HG03175 (cell line): ENCODE data around the gene TPGS1.

Experiments
- ATAC-seq: cut with Tn5 transposase; IDR thresholded peaks from one replicate; pipeline ENCODE4 v1.9.1; 2021; ENCODE audit warnings: mild to moderate bottlenecking, moderate library complexity; ENCODE audit not compliant: unreplicated experiment

The TPGS1 gene

DNA sequence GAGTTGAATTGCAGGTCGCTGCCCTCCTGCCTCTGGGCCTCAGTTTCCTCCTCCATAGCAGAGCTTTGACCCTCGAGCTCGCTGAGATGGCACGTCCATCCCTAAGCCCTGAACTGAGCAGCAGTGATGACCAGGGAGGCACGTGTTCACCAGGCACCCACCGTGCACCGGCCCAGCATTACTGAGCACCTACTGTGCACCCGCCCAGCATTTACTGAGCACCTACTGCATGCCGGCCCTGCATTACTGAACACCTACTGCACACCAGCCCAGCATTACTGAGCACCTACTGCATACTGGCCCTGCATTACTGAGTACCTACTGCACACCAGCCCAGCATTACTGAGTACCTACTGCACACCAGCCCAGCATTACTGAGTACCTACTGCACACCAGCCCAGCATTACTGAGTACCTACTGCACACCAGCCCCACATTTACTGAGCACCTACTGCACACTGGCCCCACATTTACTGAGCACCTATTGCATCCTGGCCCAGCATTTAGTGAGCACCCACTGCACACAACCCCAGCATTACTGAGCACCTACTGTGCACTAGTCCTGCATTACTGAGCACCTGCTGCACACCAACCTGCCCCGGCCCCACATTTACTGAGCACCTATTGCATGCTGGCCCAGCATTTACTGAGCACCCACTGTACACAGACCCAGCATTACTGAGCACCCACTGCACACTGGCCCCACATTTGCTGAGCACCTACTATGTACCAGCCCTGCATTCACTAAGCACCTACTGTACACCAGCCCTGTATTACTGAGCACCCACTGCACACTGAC lies 6.3 kb downstream of the TPGS1 start:
- no peak for ATAC-seq

- no peak for ATAC-seq
Observed at GRCh38 chr19:514166-514663, 6.9 kb downstream of the TPGS1 start.

GRCh38 chr19:517721-518597 lies 10.7 kb downstream of the TPGS1 start:
- ATAC-seq = no peak

- no peak for ATAC-seq
Observed at GRCh38 chr19:518598-519231, 11.4 kb downstream of the TPGS1 start.

DNA sequence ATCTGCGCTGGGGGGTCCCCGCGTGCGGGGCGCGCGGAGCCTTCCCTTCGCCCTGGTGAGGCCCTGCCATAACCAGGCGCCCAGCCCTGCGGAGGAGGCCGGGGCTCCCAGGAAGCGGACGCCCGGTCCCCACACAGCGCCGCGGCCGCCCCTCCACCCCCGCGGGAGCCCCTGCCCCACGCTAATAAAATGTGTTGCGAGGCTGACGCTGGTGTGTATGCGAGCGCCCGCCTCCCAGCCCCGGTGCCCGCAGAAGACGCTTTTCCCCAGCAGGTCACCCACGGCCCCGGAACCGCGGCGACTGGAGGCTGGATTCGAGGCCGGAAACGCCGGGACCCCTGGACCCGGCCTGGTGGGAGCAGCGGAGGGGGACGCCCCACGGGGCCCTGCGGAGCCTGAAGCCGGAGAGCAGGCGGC lies 12.2 kb downstream of the TPGS1 start:
- ATAC-seq = no peak

- no peak for ATAC-seq
Observed at GRCh38 chr19:522726-523125, 15.4 kb downstream of the TPGS1 start.

- no peak for ATAC-seq
Observed at GRCh38 chr19:524062-524674, 16.9 kb downstream of the TPGS1 start.

- ATAC-seq = no peak
Observed at GRCh38 chr19:525029-525428, 17.7 kb downstream of the TPGS1 start.

GRCh38 chr19:525857-526419 lies 18.6 kb downstream of the TPGS1 start:
- no peak for ATAC-seq

DNA sequence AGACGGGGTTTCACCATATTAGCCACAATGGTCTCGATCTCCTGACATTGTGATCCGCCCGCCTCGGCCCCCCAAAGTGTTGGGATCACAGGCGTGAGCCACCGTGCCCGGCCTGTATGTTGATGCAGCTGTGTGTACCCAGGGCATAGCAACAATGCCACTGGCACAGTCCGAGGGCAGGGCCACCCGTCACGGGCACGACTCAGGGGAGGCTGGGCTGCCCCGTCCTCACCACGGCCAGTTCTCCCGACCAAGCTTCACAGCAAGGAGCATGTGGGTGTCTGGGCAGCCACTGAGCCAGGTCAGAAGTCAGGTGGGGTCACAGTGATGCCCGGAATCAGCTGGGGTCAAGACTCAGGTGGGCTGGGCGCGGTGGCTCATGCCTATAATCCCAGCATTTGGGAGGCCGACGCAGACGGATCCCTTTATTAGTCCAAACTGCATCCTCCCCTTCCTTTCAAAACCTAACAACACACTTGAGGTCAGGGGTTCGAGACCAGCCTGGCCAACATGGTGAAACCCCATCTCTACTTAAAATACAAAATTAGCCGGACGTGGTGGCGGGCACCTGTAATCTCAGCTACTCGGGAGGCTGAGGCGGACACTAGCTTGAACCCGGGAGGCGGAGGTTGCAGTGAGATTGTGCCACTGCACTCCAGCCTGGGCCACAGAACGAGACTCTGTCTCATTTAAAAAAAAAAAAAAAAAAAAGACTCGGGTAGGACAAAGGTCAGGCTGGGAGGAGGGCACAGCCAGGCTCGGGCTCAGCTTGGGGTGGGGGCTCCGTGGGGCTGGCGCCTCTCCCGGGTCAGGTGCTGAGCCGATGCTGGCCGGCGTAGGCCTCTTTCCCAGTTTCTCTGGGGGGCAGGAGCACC lies 23.1 kb downstream of the TPGS1 start:
- ATAC-seq = no peak

DNA sequence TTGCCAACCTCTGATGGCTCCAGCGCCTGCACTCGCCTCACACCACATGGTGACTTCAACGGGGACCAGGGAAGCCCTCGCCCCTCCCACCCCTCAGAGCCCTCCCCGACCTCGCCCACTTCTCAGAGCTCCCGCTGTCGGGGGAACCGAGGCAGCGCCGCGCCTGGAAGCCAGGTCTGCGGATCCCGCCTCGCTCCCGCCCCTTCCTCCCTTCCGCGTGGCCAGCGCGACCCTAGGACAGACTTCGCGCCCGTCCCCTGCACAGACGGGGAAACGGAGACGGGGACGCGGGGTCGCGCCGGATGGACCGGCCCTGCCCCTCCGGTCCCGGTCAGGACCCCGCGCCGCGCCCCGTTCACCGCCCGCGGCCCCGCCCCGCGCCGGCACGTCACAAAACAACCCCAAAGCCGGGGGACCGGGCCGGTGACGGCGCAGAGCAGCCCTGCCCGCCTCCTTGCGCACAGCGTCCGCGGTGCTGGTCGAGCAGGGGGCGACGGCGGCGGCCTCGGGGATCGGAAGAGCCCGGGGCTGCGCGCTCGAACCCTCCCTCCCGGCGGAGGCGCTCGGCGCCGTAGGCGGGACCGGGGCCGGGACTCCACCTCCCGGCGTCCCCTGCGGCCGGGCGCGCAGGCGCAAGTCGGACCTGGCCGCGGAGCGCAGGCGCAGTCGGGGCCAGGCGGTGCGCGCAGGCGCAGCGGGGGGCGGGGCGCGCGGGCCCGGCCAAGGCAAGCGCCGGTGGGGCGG lies 23.9 kb downstream of the TPGS1 start:
- peak; percentile 65 for ATAC-seq

DNA sequence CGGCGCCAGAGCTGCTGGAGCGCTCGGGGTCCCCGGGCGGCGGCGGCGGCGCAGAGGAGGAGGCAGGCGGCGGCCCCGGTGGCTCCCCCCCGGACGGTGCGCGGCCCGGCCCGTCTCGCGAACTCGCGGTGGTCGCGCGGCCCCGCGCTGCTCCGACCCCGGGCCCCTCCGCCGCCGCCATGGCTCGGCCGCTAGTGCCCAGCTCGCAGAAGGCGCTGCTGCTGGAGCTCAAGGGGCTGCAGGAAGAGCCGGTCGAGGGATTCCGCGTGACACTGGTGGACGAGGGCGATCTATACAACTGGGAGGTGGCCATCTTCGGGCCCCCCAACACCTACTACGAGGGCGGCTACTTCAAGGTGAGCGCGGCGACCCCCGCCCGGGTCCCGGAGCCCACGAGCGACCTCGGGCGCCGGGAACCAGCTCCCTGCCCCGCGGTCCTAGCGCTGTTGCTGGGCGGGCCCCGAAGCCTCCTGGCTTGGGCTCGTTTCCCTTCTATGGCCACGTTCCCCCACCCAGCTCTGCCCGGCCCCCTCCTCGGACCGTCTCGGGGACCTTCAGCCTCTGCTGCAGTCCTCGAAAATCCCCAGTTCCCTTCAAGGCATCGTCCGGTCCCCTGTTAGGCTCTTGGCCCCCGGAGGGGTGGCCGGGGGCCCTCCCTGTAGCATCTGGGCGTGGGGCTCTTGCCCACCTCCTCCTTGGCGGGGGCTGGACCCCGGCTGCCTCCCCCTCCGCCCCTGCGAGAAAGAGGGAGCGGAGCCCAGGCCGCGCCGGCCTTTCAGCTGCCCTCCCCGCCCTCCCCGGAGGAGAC lies 24.7 kb downstream of the TPGS1 start, which contains the start of gene CDC34:
TSS of gene CDC34 (plus strand) at position 8 of the 808 bp plus-strand sequence. CDS start at position 180, 172 bp downstream.
- peak; percentile 36 for ATAC-seq

GRCh38 chr19:532561-533363 lies 25.5 kb downstream of the TPGS1 start:
- no peak for ATAC-seq

DNA sequence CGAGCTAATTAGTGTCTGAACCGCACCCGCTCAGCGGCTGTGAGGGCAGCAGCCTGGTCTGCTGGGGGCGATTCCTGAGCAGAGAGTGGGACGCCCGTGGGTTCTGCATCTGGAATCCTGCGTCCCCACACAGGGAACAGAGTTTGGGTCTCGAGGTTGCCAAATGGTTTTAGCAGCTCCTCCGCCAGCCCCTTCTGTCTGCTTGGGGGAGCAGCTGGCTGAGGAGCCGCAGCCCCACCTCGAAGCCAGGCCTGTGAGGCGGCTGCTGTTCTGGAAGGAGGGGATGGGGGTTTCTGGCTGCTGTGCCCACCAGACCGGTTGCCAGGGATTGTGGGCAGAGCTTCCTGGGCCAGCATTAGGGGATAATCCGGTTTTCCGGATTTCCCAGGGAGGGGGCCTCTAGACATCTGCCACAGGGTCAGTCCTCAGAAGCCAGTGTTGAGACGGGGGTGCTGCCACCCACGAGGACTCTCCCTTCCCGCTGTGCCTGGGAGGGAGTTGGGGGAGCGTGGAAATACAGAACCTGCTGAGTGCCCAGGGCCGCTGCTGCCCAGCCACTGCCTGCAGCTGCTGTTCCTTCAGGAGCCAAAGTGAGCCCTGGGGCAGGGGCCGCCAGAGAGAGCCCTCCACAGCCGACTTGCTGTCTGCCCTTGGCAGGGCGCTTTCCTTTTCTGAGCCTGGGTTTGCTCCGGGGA lies 26.2 kb downstream of the TPGS1 start:
- no peak for ATAC-seq

DNA sequence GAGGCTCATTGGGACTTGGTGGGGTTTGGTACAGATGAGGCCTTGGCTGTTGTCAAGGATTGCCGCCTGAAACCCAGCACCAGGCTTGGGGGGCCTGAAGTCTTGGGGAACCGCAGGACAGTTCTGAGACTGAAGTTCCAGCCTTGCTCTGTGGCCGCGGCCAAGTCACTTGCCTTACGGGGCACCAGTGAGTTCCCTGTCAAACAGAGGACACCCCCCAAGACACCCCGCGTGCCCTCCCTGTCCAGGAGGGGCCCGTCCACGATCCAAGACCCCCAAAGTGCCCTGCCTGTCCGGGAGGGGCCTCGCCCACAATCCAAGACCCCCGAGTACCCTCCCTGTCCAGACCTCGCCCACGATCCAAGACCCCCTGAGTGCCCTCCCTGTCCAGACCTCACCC lies 26.8 kb downstream of the TPGS1 start:
- ATAC-seq = no peak

GRCh38 chr19:535017-535835 lies 27.9 kb downstream of the TPGS1 start:
- no peak for ATAC-seq
